ENCODE data around the gene NEDD8. TPM values are rescaled to one million over a fixed set of nuclear protein-coding genes. Genes with fewer than 3 reads are reported as not detected.

The NEDD8 gene
- total RNA-seq, 1 donor from 2014 or later, result 169 TPM

DNA sequence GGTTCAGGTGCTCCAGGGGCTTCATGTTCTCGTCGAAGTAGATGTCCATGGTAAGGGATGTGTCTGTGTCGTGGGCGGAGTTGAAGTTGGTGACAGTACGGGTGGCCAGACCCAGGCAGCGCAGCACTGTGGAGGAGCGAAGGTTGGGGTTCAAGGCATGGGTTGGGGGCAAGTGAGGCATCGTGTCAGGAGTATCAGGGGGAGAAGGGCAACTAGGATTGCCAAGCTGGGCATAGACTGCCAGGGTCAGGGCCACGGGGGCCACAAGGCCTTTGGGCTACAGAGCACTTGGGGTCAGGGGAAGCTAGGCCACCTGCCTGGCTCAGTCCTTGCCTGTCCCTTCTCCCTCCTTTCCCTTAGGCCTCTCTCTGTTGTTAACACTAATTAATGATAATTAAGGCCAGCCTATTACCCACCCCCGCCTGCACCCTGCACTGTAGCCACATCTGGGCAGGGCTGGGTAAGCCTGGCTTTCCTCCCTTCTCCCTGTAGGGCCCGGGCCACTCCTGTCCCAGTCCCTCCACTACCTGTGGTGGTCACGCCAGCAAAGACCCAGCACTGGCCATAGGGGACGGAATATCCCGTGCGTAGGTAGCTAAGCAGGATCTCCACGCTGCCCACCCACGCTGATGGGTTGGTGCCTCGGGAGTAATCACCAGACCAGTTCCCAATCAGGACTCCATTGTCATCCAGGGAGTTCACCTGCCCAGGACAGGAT lies 26.5 kb upstream of the NEDD8 start:
- Mint-ChIP-seq H3K4me3 (ENCODE audit: unreplicated experiment) (no peak overlapping the region), H3K27ac (ENCODE audit: unreplicated experiment) (no peak overlapping the region), H3K9me3 (ENCODE audit: unreplicated experiment) (peaks cover 1% of the 10 kb centered on the region), H3K36me3 (ENCODE audit: unreplicated experiment) (no peaks in the 10 kb centered on the region), H3K27me3 (ENCODE audit: unreplicated experiment) (peaks cover 10% of the 10 kb centered on the region), H3K4me1 (ENCODE audit: low read depth, unreplicated experiment) (no peaks in the 10 kb centered on the region)
- TF ChIP-seq, protein P1, sequence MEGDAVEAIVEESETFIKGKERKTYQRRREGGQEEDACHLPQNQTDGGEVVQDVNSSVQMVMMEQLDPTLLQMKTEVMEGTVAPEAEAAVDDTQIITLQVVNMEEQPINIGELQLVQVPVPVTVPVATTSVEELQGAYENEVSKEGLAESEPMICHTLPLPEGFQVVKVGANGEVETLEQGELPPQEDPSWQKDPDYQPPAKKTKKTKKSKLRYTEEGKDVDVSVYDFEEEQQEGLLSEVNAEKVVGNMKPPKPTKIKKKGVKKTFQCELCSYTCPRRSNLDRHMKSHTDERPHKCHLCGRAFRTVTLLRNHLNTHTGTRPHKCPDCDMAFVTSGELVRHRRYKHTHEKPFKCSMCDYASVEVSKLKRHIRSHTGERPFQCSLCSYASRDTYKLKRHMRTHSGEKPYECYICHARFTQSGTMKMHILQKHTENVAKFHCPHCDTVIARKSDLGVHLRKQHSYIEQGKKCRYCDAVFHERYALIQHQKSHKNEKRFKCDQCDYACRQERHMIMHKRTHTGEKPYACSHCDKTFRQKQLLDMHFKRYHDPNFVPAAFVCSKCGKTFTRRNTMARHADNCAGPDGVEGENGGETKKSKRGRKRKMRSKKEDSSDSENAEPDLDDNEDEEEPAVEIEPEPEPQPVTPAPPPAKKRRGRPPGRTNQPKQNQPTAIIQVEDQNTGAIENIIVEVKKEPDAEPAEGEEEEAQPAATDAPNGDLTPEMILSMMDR (IDR thresholded peaks at IDR 0.05; ENCODE audit: partially characterized antibody, unreplicated experiment), result no peak
- DNase-seq, result no peak

DNA sequence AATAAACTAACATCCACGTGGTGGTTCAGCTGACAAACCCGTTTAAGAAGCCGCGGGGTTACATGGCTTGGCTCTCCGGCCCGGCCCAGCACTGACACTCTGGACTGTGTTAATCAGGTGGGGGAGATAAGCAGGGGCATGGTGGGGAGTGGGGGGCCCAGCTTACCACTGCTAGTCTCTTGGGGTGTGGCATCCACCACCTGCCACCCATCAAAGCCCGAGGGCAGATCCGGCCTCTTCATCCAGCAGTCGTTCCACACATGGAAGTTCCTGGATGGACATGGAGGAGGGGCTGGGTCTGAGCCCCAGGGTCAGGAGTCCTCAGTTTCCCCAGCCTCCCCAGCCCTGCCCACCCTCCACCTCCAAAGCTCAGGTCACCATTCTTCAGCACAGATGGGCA lies 26.0 kb upstream of the NEDD8 start:
- Mint-ChIP-seq H3K36me3 (ENCODE audit: unreplicated experiment) (no peaks in the 10 kb centered on the region), H3K4me3 (ENCODE audit: unreplicated experiment) (no peak overlapping the region), H3K9me3 (ENCODE audit: unreplicated experiment) (peaks cover 1% of the 10 kb centered on the region), H3K27ac (ENCODE audit: unreplicated experiment) (no peak overlapping the region), H3K27me3 (ENCODE audit: unreplicated experiment) (peaks cover 10% of the 10 kb centered on the region), H3K4me1 (ENCODE audit: low read depth, unreplicated experiment) (no peaks in the 10 kb centered on the region)
- no peak for DNase-seq
- TF ChIP-seq, protein P1 (IDR thresholded peaks at IDR 0.05; ENCODE audit: partially characterized antibody, unreplicated experiment), result no peak

DNA sequence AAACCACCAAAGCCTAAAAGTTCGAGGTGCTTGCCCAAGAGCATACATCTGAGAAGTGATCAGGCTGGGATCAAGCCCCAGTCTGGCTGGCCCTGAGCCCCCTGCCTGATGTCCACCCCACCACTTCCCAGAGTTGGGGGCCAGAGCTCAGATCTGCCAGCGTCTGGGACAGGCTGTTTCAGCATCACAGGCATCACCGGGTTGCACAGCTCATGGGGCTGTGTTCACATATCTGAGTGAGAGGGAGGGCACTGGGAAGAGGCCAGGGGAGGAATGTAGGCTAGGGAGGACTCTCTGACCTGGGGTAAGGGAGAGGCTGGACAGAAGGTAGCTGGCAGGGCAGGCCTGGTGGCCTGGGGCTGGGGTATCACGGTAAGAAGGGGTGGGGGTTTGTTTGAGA lies 24.8 kb upstream of the NEDD8 start:
- Mint-ChIP-seq H3K27me3 (ENCODE audit: unreplicated experiment) (peaks cover 10% of the 10 kb centered on the region), H3K27ac (ENCODE audit: unreplicated experiment) (no peak overlapping the region), H3K9me3 (ENCODE audit: unreplicated experiment) (peaks cover 1% of the 10 kb centered on the region), H3K4me1 (ENCODE audit: low read depth, unreplicated experiment) (no peaks in the 10 kb centered on the region), H3K36me3 (ENCODE audit: unreplicated experiment) (no peaks in the 10 kb centered on the region), H3K4me3 (ENCODE audit: unreplicated experiment) (no peak overlapping the region)
- TF ChIP-seq, protein P1 (IDR thresholded peaks at IDR 0.05; ENCODE audit: partially characterized antibody, unreplicated experiment), result no peak
- no peak for DNase-seq

DNA sequence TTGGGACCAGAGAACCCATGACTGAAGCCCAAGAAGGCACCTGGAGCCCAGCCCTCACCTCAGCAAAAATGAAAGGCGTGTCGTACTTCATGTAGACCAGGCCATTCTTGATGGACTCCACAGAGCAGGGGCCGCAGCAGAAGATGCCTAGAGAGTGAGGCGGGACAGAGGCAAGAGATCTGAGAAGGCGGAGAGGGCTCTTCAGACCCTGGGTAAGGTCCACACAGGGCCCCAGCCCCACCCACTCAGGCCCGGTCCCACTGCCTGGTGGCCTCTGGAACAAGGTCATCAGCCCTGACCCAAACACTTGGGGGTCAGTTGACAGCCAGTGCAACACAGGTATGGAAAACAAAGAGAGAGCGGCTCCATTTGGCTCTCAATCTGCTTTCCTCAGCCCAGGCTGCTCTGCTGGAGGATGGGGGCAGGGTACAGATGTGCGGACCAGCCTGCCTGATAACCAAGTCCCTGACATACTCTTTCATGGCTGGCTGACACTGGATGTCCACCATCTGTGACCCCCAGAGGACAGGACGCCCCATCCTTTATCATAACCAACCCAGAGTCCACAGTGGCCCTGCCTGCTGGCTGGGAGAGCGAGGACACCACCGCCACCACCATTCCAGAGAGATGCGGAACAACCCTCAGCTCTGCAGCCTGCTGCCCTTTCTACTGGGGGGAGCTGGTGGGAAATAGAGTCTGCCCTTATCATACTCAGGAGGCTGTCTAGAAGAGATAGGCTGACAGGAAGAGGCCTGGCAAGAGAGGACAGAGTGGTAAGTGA lies 24.0 kb upstream of the NEDD8 start:
- Mint-ChIP-seq H3K36me3 (ENCODE audit: unreplicated experiment) (no peaks in the 10 kb centered on the region), H3K27ac (ENCODE audit: unreplicated experiment) (no peak overlapping the region), H3K9me3 (ENCODE audit: unreplicated experiment) (no peaks in the 10 kb centered on the region), H3K27me3 (ENCODE audit: unreplicated experiment) (peaks cover 9% of the 10 kb centered on the region), H3K4me1 (ENCODE audit: low read depth, unreplicated experiment) (no peaks in the 10 kb centered on the region), H3K4me3 (ENCODE audit: unreplicated experiment) (no peak overlapping the region)
- TF ChIP-seq, protein P1 (IDR thresholded peaks at IDR 0.05; ENCODE audit: partially characterized antibody, unreplicated experiment), result no peak
- no peak for DNase-seq

DNA sequence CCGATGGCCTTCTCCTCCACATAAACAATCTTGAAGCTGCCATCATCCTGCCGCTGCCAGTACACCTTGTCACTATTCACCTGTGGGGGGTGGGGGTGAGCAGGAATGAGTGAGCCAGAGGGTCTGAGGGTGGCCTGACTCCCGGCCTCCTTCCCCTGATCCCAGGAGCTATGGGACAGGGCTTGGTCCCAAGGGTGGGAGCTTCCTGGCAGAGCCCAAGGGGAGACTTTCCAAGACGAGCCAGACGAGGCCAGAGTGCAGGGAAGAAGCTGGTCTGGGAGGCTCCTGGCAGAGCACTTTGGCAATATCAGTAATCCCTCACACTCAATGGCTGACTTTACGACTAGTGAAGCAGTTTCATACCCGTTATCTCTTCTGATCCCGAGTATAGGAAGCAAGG lies 23.3 kb upstream of the NEDD8 start:
- Mint-ChIP-seq H3K27me3 (ENCODE audit: unreplicated experiment) (peaks cover 7% of the 10 kb centered on the region), H3K9me3 (ENCODE audit: unreplicated experiment) (peaks cover 1% of the 10 kb centered on the region), H3K4me3 (ENCODE audit: unreplicated experiment) (no peak overlapping the region), H3K4me1 (ENCODE audit: low read depth, unreplicated experiment) (peaks cover 1% of the 10 kb centered on the region), H3K36me3 (ENCODE audit: unreplicated experiment) (no peaks in the 10 kb centered on the region), H3K27ac (ENCODE audit: unreplicated experiment) (no peak overlapping the region)
- TF ChIP-seq, protein P1 (IDR thresholded peaks at IDR 0.05; ENCODE audit: partially characterized antibody, unreplicated experiment), result no peak
- DNase-seq, result no peak
